Uterus (tissue), 4 donors: ENCODE results near the gene SAP25. TPM values are rescaled to one million over a fixed set of nuclear protein-coding genes. Genes with fewer than 3 reads are reported as not detected.

Experiments used
- DNase-seq, 2 donors: peaks; one replicate each; pipeline ENCODE4 v3.0.0-alpha.2; 2019 to 2020
- H3K27ac ChIP-seq, 2 donors: fragments of 200-600 bp; sonication (generic); 1 replicate in 1 of 2; 2 replicates in 1 of 2; pipeline ENCODE4 v1.5.1; 2016 to 2018
- H3K27me3 ChIP-seq, 2 donors: fragments of 200-600 bp; sonication (generic); one replicate each; pipeline ENCODE4 v1.5.1; 2018 to 2019; ENCODE audit warnings: control low read depth in 1 of 2
- H3K36me3 ChIP-seq, 2 donors: fragments of 200-600 bp; sonication (generic); one replicate each; pipeline ENCODE4 v1.5.1; 2019; ENCODE audit warnings: control low read depth in 1 of 2
- H3K4me1 ChIP-seq, 2 donors: fragments of 200-600 bp; sonication (generic); one replicate each; pipeline ENCODE4 v1.5.1; 2018 to 2019; ENCODE audit warnings: control low read depth in 1 of 2
- H3K4me3 ChIP-seq, 2 donors: fragments of 200-600 bp; sonication (generic); 1 replicate in 1 of 2; 2 replicates in 1 of 2; pipeline ENCODE4 v1.5.1; 2018 to 2019; ENCODE audit warnings: mild to moderate bottlenecking in 1 of 2
- H3K9me3 ChIP-seq, 2 donors: fragments of 200-600 bp; sonication (generic); one replicate each; pipeline ENCODE4 v1.5.1; 2019; ENCODE audit warnings: control low read depth in 1 of 2
- POLR2A ChIP-seq, 2 donors: fragments of 450-650 bp; IDR thresholded peaks; one replicate each; pipeline ENCODE4 v1.6.1; 2016; ENCODE audit warnings: antibody characterized with exemption in 2 of 2, mild to moderate bottlenecking in 1 of 2, moderate library complexity in 1 of 2
- intact Hi-C: fragments of 100-400 bp; cut with DNase I; formaldehyde crosslinking; loops from one replicate; pipeline ENCODE4 v1.15.1; 2023; ENCODE audit warnings: low total_unique reads
- total RNA-seq, 4 donors: library from RNA; depleted of rRNA in 3 of 4; stranded (reverse); fragments of >200 nt in 3 of 4; gene quantifications; one replicate each; pipeline versions ENCODE4 v1.1.0 to v1.2.4, GENCODE V29; 2014 to 2023
- TF ChIP-seq, protein P1 (sequence below), 4 experiments: fragments of 200-600 bp in 2 of 4; fragments of 450-650 bp in 2 of 4; sonication (generic) in 2 of 4; IDR thresholded peaks; one replicate each; pipeline ENCODE4 v1.5.1; 2016 to 2019; ENCODE audit warnings: antibody characterized with exemption in 4 of 4, mild to moderate bottlenecking in 2 of 4, moderate library complexity in 1 of 4
- donor health status: DM: yes; HTN: yes; CAD: no.

Gene SAP25
- total RNA-seq, 4 donors from 2014 or later: 0.69 to 6.0 TPM; not detected in 2

DNA sequence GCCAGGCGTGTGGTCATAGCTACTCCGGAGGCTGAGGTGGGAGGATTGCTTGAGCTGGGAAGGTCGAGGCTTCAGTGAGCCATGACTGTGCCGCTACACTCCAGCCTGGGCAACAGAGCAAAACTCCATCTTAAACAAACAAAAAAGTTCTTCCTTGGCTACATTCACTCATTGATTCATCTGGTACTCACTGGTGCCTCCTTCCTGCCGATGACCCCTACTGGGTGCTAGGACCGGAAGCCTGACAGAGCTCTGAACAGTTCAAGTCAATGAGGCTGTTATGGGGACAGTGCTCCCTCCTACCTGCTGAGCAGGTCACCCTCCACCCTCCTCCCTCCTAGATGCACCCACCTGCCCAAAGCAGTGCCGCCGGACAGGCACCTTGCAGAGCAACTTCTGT lies 33.4 kb upstream of the SAP25 start:
- Histone ChIP-seq H3K4me3 (no peak overlapping the region), H3K27ac (no peak overlapping the region), H3K36me3 (no peaks in the 10 kb centered on the region), H3K27me3 (no peaks in the 10 kb centered on the region), H3K9me3 (no peaks in the 10 kb centered on the region), H3K4me1 (peaks cover 0 to 7% of the 10 kb centered on the region in 2 donors)
- no peak for DNase-seq
- TF ChIP-seq, protein P1, sequence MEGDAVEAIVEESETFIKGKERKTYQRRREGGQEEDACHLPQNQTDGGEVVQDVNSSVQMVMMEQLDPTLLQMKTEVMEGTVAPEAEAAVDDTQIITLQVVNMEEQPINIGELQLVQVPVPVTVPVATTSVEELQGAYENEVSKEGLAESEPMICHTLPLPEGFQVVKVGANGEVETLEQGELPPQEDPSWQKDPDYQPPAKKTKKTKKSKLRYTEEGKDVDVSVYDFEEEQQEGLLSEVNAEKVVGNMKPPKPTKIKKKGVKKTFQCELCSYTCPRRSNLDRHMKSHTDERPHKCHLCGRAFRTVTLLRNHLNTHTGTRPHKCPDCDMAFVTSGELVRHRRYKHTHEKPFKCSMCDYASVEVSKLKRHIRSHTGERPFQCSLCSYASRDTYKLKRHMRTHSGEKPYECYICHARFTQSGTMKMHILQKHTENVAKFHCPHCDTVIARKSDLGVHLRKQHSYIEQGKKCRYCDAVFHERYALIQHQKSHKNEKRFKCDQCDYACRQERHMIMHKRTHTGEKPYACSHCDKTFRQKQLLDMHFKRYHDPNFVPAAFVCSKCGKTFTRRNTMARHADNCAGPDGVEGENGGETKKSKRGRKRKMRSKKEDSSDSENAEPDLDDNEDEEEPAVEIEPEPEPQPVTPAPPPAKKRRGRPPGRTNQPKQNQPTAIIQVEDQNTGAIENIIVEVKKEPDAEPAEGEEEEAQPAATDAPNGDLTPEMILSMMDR (IDR thresholded peaks at IDR 0.05): no peak
- TF ChIP-seq POLR2A (IDR thresholded peaks at IDR 0.05): no peak
- intact Hi-C loops: no loop called here

DNA sequence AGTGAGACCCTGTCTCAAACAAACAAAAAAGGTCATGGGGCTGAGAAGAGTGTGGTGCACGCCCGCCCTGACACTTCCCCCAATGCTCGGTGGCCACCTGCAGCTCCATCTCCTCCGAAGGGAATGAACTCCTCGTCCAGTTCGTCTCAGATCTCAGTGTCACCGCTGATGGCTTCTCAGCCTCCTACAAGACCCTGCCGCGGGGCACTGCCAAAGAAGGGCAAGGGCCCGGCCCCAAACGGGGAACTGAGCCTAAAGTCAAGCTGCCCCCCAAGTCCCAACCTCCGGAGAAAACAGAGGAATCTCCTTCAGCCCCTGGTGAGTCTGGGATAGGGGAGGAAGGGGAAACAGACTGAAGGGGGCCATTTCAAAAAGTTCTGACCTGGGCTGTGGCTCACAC lies 32.6 kb upstream of the SAP25 start:
- TF ChIP-seq, protein P1 (IDR thresholded peaks at IDR 0.05): no peak
- no peak for TF ChIP-seq POLR2A (IDR thresholded peaks at IDR 0.05)
- H3K36me3 ChIP-seq: no peaks in the 10 kb centered on the region
- no peak overlapping the region for H3K4me3 ChIP-seq
- DNase-seq: no peak
- no peaks in the 10 kb centered on the region for H3K9me3 ChIP-seq
- peak overlapping the region in 1 of 2 donors; percentile 94 for H3K27ac ChIP-seq
- H3K4me1 ChIP-seq: peaks cover 0 to 7% of the 10 kb centered on the region in 2 donors
- H3K27me3 ChIP-seq: no peaks in the 10 kb centered on the region
- intact Hi-C loops: no loop called here

DNA sequence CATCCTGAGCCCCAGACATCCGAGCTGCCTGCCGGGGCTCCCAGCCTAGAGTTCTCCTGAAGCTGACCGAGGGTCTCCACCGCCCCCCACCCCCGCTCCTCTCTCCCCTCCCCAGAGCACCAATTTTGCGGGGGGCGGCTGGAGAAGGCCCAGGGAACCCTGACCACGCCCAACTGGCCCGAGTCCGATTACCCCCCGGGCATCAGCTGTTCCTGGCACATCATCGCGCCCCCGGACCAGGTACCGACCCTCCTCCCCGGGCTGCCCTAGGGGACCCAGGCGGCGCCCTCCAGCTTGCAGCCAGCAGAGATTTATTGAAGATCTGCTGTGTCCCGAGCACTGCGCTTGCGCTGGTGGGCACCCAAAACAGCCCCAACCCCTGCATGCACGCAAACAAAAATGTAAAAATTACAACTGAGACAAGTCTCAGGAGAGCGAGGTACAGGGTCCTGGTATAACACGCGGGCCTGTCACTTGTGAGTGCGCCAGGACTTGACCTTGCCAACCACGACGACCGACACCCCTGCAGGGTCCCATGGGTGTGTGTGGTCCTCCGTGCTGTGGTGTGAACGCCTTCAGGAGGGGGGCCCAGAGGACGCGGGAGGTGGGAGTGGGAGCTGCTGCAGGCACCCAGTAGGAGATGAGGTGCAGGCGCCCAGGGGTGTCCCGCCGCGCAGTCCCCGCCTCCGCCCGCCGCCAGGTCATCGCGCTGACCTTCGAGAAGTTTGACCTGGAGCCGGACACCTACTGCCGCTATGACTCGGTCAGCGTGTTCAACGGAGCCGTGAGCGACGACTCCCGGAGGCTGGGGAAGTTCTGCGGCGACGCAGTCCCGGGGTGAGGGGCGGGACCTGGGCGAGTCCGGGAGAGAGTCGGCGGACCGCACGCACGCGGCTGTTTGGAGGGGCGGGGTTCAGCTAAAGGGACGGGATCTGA lies 31.5 kb upstream of the SAP25 start:
- Histone ChIP-seq H3K4me3 (peak overlapping the region; percentile 53 to 79), H3K9me3 (no peaks in the 10 kb centered on the region), H3K36me3 (no peaks in the 10 kb centered on the region), H3K27ac (peak overlapping the region; percentile 83 to 94), H3K4me1 (peaks cover 0 to 11% of the 10 kb centered on the region in 2 donors), H3K27me3 (no peaks in the 10 kb centered on the region)
- intact Hi-C loops: no loop called here
- TF ChIP-seq, protein P1 (IDR thresholded peaks at IDR 0.05): no peak
- TF ChIP-seq POLR2A (IDR thresholded peaks at IDR 0.05): peak in 1 of 2 donors; percentile 23
- DNase-seq: peak; percentile 37 to 55

DNA sequence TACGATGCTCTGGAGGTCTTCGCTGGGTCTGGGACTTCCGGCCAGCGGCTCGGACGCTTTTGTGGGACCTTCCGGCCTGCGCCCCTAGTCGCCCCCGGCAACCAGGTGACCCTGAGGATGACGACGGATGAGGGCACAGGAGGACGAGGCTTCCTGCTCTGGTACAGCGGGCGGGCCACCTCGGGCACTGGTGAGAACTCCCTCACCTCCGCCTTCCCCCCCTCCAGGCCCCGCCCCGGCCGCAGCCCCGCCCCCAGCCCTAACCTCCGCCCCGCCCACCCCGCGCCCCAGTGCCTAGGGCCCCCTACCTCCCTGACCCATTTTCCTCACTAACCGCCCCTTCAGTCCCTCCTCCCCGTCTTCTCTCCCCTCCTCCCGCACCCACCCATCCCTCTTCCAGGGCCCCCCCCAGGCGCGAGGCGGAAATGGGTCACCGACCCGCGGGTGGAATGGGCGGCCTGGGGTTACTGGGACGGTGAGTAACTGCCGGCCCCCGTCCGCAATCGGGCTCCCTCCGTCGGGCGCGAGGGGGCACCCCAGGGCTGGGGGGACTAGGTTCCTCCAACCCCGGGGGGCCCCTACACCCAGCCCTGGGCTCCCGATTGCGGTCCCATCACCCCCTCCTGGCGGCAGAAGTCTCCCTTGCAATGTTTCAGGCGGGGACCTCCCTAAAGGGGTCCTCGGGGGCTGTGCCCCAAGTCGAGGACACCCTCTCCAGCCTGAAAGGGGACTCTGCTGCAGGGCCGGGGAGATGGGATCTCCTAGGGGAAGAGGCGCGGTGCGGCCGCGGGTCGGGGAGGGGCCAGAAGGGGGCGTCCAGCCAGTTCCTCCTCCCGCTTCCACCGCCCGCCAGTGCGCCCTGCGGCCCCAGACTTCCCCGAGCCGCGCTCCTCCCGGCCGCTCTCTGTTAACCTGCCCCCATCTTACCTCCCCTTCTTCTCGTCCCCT lies 30.6 kb upstream of the SAP25 start:
- TF ChIP-seq, protein P1 (IDR thresholded peaks at IDR 0.05): peak; percentile 30 to 58 (median 46)
- TF ChIP-seq POLR2A (IDR thresholded peaks at IDR 0.05): peak; percentile 30 to 75
- DNase-seq: peak; percentile 82 to 85
- H3K36me3 ChIP-seq: no peaks in the 10 kb centered on the region
- peak overlapping the region; percentile 53 to 79 for H3K4me3 ChIP-seq
- peaks cover 0 to 11% of the 10 kb centered on the region in 2 donors for H3K4me1 ChIP-seq
- H3K9me3 ChIP-seq: no peaks in the 10 kb centered on the region
- no peaks in the 10 kb centered on the region for H3K27me3 ChIP-seq
- H3K27ac ChIP-seq: peak overlapping the region; percentile 83 to 94
- intact Hi-C loops: no loop called here
